Ascending aorta (tissue), 2 donors: ENCODE results near the gene NCOA6. TPM values are rescaled to one million over a fixed set of nuclear protein-coding genes. Genes with fewer than 3 reads are reported as not detected.
"Not testable (repeated sequence)": the region's sequence is repeated elsewhere in the genome, so short reads cannot be mapped to it uniquely, and the experiment has no call there.

Source experiments
- DNase-seq, 2 donors: peaks; one replicate each; pipeline ENCODE4 v3.0.0-alpha.2; 2019; ENCODE audit warnings: low spot score in 2 of 2
- H3K27ac ChIP-seq, 2 donors: fragments of 200-600 bp; sonication (generic); one replicate each; pipeline ENCODE4 v1.5.1; 2016 to 2017; ENCODE audit warnings: mild to moderate bottlenecking in 1 of 2
- H3K27me3 ChIP-seq: fragments of 200-600 bp; sonication (generic); one replicate; pipeline ENCODE4 v1.5.1; 2017
- H3K36me3 ChIP-seq, 2 donors: fragments of 200-600 bp; sonication (generic); one replicate each; pipeline ENCODE4 v1.5.1; 2016
- H3K4me1 ChIP-seq, 2 donors: fragments of 200-600 bp; sonication (generic); one replicate each; pipeline ENCODE4 v1.5.1; 2016 to 2017; ENCODE audit warnings: mild to moderate bottlenecking in 1 of 2
- H3K4me3 ChIP-seq, 2 donors: fragments of 200-600 bp; sonication (generic); one replicate each; pipeline ENCODE4 v1.5.1; 2016 to 2017; ENCODE audit warnings: mild to moderate bottlenecking in 1 of 2
- H3K9me3 ChIP-seq, 2 donors: fragments of 200-600 bp; sonication (generic); one replicate each; pipeline ENCODE4 v1.5.1; 2016
- intact Hi-C: fragments of 100-400 bp; cut with DNase I; formaldehyde crosslinking; loops from one replicate; pipeline ENCODE4 v1.15.1; 2023
- total RNA-seq: library from RNA; depleted of rRNA; stranded (reverse); fragments of >200 nt; gene quantifications from one replicate; pipeline ENCODE4 v1.1.0, GENCODE V29; 2016
- TF ChIP-seq, protein P1 (sequence below), 3 experiments: fragments of 200-600 bp in 2 of 3; fragments of 450-650 bp in 1 of 3; sonication (generic) in 2 of 3; IDR thresholded peaks; one replicate each; pipeline ENCODE4 v1.5.1; 2016 to 2019; ENCODE audit warnings: antibody characterized with exemption in 3 of 3, mild to moderate bottlenecking in 1 of 3, moderate library complexity in 1 of 3

The NCOA6 gene
- total RNA-seq, 1 donor from 2014 or later: 21.6 TPM

DNA sequence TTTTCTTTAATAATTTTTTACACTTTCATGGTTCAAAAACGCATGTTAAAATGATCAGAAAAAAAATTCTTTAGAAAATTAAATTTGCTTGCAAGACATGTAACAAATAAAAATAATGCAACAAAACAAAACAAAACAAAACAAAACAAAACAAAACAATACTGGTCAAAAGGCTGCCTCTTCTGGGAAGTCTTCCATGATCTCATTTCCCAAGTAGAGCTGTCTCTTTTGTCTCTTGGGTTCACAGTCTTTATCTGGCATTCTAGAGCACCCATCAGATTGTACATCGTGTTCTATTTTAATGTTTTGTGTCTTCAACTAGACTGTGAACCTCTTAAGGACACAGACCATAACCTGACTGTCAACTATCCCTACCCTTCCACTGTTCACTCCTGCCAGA is 96.0 kb downstream of the NCOA6 start:
- TF ChIP-seq, protein P1, sequence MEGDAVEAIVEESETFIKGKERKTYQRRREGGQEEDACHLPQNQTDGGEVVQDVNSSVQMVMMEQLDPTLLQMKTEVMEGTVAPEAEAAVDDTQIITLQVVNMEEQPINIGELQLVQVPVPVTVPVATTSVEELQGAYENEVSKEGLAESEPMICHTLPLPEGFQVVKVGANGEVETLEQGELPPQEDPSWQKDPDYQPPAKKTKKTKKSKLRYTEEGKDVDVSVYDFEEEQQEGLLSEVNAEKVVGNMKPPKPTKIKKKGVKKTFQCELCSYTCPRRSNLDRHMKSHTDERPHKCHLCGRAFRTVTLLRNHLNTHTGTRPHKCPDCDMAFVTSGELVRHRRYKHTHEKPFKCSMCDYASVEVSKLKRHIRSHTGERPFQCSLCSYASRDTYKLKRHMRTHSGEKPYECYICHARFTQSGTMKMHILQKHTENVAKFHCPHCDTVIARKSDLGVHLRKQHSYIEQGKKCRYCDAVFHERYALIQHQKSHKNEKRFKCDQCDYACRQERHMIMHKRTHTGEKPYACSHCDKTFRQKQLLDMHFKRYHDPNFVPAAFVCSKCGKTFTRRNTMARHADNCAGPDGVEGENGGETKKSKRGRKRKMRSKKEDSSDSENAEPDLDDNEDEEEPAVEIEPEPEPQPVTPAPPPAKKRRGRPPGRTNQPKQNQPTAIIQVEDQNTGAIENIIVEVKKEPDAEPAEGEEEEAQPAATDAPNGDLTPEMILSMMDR (IDR thresholded peaks at IDR 0.05): no peak
- no peak overlapping the region for H3K27ac ChIP-seq
- no peak for DNase-seq
- H3K4me3 ChIP-seq: no peak overlapping the region
- H3K9me3 ChIP-seq: no peaks in the 10 kb centered on the region
- H3K27me3 ChIP-seq: no peaks in the 10 kb centered on the region
- intact Hi-C loops: no loop called here
- no peaks in the 10 kb centered on the region for H3K4me1 ChIP-seq
- H3K36me3 ChIP-seq: peaks cover 56 to 72% of the 10 kb centered on the region in 2 donors

DNA sequence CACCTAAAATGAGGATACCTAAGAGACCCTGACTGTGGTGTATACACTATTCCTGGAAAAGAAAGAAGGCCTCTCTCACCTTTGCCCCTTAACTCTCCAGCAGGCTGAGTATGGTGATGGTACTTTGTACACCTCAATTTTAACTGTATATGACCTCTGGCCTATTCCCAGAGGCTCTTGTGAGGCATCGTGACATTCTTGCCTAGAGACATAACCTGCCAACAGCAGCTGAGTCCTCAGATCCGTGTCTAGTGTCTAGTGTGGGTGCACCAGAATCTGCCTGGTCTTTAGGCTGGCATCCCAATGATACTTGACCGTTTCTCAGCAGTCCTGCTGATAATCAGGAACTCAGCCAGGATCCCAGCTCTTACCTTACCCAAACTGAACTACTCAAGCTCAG is 101.3 kb downstream of the NCOA6 start:
- Histone ChIP-seq H3K36me3 (peaks cover 35 to 48% of the 10 kb centered on the region in 2 donors), H3K9me3 (no peaks in the 10 kb centered on the region), H3K27me3 (no peaks in the 10 kb centered on the region), H3K4me1 (no peaks in the 10 kb centered on the region), H3K27ac (no peak overlapping the region), H3K4me3 (no peak overlapping the region)
- DNase-seq: no peak
- intact Hi-C loops: no loop called here
- TF ChIP-seq, protein P1 (IDR thresholded peaks at IDR 0.05): no peak

DNA sequence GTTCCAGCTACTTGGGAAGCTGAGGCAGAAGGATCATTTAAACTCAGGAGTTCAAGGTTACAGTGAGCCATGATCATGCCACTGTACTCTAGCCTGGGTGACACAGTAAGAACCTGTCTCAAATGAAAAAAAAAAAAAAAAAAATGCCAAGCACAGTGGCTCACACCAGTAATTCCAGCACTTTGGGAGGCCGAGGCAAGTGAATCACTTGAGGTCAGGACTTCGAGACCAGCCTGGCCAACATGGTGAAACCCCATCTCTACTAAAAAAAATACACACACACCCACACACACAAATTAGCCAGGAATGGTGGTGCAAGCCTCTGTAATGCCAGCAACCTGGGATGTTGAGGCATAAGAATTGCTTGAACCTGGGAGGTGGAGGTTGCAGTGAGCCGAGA is 102.9 kb downstream of the NCOA6 start:
- H3K9me3 ChIP-seq, H3K27ac ChIP-seq, intact Hi-C loops, H3K4me3 ChIP-seq, H3K4me1 ChIP-seq, DNase-seq, H3K27me3 ChIP-seq: not testable (repeated sequence)
- peaks cover 35 to 46% of the 10 kb centered on the region in 2 donors for H3K36me3 ChIP-seq

DNA sequence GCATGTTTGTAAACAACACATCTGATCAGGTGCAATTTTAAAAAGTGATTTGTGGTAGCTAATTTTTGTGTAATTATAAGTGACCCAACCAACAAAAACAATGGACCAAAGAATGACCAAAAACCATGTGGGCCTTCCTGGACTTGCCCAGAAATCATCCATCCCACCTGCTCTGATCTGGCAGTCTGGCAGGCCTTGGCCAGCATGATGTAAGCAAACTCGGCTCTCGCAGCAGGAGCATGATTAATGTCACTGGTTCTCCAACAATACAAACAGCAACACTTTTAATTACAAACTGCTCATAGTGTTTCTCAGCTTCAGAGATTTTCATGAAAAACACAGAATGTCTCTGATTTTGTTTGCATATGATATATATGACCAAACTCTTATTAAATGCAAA is 105.2 kb downstream of the NCOA6 start:
- no peak overlapping the region for H3K27ac ChIP-seq
- no peaks in the 10 kb centered on the region for H3K9me3 ChIP-seq
- H3K36me3 ChIP-seq: peaks cover 25 to 30% of the 10 kb centered on the region in 2 donors
- intact Hi-C loops: no loop called here
- H3K4me1 ChIP-seq: no peaks in the 10 kb centered on the region
- no peak overlapping the region for H3K4me3 ChIP-seq
- DNase-seq: no peak
- TF ChIP-seq, protein P1 (IDR thresholded peaks at IDR 0.05): no peak
- no peaks in the 10 kb centered on the region for H3K27me3 ChIP-seq

DNA sequence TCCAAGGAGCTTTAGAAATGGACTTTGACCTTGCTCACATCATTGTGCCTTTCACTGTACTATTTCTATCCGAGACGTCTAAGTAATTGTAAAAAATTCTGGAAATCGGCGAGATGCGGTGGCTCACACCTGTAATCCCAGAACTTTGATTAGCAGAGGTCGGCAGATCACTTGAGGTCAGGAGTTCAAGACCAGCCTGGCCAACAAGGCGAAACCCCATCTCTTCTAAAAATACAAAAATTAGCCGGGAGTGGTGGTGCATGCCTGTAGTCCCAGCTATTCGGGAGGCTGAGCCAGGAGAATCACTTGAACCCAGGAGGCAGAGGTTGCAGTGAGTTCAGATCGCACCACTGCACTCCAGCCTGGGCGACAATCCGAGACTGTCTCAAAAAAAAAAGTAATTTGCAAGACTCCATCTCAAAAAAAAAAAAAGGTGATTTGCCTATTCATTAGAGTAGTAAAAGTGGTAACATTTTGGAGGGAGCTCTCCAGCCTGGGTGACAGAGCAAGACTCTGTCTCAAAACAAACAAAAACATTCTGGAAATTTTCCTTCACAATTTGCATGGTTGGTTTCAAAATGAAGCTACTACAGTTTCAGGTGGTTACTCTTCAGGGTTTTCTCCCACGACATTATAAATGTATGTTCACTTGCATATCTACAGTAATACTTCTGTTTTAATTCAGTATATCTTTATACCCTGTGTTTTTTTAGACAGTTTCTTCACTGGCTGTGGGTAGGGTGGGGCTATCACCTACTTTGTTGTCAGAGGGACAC is 106.0 kb downstream of the NCOA6 start:
- H3K4me1 ChIP-seq, intact Hi-C loops, H3K4me3 ChIP-seq, H3K9me3 ChIP-seq, H3K27me3 ChIP-seq, H3K27ac ChIP-seq, DNase-seq: not testable (repeated sequence)
- H3K36me3 ChIP-seq: peaks cover 18 to 30% of the 10 kb centered on the region in 2 donors

DNA sequence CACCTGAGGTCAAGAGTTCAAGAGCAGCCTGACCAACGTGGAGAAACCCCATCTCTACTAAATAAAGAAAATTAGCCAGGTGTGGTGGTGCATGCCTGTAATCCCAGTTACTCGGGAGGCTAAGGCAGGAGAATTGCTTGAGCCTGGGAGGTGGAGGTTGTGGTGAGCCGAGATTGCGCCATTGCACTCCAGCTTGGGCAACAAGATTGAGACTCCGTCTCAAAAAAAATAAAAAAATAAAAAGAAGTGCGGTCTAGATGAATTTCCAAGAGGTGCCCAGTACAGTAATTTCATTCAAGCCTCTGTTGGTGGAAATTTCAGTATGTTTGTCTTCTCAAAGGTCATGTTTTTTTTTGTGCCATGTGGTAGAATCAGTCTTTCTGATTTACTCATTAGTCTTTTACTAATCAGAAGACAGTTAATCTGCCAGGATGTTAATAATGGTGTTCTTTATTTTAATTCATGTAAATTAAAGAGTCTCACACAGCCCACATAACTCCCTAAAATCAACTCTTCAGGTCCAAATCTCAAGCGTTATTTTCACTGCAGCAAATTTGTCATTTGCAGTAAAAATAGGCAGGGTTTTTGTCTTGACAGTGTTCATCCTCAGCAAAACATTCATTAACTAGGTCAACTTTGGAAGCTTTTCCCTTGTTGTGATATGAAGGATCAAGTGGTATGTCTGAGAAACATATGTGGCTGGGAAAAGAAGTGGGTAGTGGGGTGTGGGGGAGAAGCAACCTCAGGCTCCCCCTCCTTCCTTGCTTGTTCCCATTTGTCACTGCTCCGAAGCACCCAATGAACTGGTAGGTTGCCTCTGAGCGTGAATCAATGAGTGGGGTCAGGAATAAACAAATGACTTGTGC is 108.0 kb downstream of the NCOA6 start:
- Histone ChIP-seq H3K4me1 (no peaks in the 10 kb centered on the region), H3K9me3 (no peaks in the 10 kb centered on the region), H3K27ac (no peak overlapping the region), H3K4me3 (no peak overlapping the region), H3K27me3 (no peaks in the 10 kb centered on the region), H3K36me3 (peaks cover 20 to 25% of the 10 kb centered on the region in 2 donors)
- DNase-seq: no peak
- intact Hi-C loops: no loop called here
- TF ChIP-seq, protein P1 (IDR thresholded peaks at IDR 0.05): no peak
